AG10803 (cell line): ENCODE measurements around the gene ERCC1.
"Not testable (repeated sequence)": the region's sequence is repeated elsewhere in the genome, so short reads cannot be mapped to it uniquely, and the experiment has no call there.

Experiments used
- DNase-seq: peaks from one replicate; pipeline ENCODE4 v3.0.0; 2010; ENCODE audit warnings: low read depth
- H3K4me3 ChIP-seq: 2 replicates; pipeline ENCODE4 v1.5.1; 2011; ENCODE audit warnings: mild to moderate bottlenecking, low read length, control low read depth
- TF ChIP-seq, protein P1 (sequence below): conservative IDR thresholded peaks from 2 replicates; pipeline ENCODE4 v1.5.1; 2011; ENCODE audit warnings: mild to moderate bottlenecking, low read length, control low read depth, inconsistent platforms

Gene ERCC1

GRCh38 chr19:45419895-45420294, 3.8 kb downstream of the ERCC1 start:
- TF ChIP-seq, protein P1, sequence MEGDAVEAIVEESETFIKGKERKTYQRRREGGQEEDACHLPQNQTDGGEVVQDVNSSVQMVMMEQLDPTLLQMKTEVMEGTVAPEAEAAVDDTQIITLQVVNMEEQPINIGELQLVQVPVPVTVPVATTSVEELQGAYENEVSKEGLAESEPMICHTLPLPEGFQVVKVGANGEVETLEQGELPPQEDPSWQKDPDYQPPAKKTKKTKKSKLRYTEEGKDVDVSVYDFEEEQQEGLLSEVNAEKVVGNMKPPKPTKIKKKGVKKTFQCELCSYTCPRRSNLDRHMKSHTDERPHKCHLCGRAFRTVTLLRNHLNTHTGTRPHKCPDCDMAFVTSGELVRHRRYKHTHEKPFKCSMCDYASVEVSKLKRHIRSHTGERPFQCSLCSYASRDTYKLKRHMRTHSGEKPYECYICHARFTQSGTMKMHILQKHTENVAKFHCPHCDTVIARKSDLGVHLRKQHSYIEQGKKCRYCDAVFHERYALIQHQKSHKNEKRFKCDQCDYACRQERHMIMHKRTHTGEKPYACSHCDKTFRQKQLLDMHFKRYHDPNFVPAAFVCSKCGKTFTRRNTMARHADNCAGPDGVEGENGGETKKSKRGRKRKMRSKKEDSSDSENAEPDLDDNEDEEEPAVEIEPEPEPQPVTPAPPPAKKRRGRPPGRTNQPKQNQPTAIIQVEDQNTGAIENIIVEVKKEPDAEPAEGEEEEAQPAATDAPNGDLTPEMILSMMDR, result no peak
- DNase-seq, result no peak
- no peak overlapping the region for H3K4me3 ChIP-seq

GRCh38 chr19:45419396-45419795, 4.3 kb downstream of the ERCC1 start:
- no peak overlapping the region for H3K4me3 ChIP-seq
- no peak for DNase-seq
- TF ChIP-seq, protein P1, result no peak

DNA sequence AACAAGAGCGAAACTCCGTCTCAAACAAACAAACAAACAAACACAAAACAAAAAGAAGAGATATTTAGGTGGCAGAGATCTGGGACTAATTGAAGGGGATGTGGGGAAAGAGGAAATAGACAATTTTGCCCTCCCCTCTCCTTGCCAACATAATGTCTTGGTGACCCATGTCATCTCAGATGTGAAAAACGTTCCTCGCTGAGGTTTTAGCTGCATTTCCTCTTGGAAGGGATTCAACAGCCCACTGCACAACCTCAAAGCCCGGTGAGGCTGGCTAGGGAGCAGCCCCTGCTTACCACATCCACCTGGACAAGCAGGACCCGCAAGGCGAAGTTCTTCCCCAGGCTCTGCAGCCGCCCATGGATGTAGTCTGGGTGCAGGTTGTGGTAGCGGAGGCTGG, 4.9 kb downstream of the ERCC1 start:
- DNase-seq, result no peak
- H3K4me3 ChIP-seq, result no peak overlapping the region
- TF ChIP-seq, protein P1, result no peak

GRCh38 chr19:45417151-45417550, 6.6 kb downstream of the ERCC1 start:
- no peak for DNase-seq
- no peak overlapping the region for H3K4me3 ChIP-seq
- TF ChIP-seq, protein P1, result no peak

DNA sequence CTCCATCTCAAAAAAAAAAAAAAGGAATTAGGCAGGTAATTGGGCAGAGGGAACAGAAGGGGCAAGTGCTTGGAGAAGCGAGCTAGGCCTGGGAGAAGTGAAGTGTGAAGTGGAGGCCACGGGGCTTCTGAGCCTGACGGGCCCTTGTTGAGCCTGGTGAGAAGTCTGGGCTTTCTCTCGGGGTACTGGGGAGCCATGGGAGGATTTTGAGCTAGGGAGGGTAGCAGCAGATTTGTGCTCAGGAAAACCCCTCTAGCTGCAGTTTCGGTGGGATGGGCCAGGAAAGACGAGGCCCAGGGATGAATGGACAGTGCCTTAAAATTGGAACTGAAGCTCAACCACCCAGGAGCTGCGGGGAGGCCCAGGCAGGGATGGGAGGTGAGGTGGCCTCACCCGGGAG, 9.2 kb downstream of the ERCC1 start:
- H3K4me3 ChIP-seq, result no peak overlapping the region
- no peak for DNase-seq
- TF ChIP-seq, protein P1, result no peak

GRCh38 chr19:45413497-45413896, 10.2 kb downstream of the ERCC1 start:
- TF ChIP-seq, protein P1, result no peak
- no peak for DNase-seq

DNA sequence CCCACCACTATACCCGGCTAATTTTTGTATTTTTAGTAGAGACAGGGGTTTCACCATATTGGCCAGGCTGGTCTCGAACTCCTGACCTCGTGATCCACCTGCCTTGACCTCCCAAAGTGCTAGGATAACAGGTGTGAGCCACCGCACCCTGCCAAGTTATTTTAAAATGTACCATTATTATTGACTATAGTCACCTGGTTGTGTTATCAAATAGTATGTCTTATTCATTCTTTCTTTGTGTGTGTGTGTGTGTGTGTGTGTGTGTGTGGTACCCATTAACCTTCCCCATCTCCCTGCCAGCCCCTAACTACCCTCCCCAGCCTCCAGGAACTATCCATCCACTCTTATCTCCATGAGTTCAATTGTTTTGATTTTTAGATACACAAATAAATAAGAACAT, 13.4 kb downstream of the ERCC1 start:
- H3K4me3 ChIP-seq, DNase-seq: not testable (repeated sequence)

More at GRCh38 chr19:45413497-45413896, 10.2 kb downstream of the ERCC1 start:
- no peak overlapping the region for H3K4me3 ChIP-seq

GRCh38 chr19:45409557-45409920, 14.2 kb downstream of the ERCC1 start:
- TF ChIP-seq, protein P1, result no peak

More at GRCh38 chr19:45409557-45409920, 14.2 kb downstream of the ERCC1 start:
- no peak for DNase-seq
- no peak overlapping the region for H3K4me3 ChIP-seq
